ENCODE measurements around the gene SHISAL1. TPM values are rescaled to one million over a fixed set of nuclear protein-coding genes. Genes with fewer than 3 reads are reported as not detected.

SHISAL1 gene
- total RNA-seq, 1 experiment from 2014 or later: 2.9 TPM

GRCh38 chr22:44292521-44292920, 20.2 kb downstream of the SHISAL1 start:
- no peak overlapping the region for H3K27ac ChIP-seq (ENCODE audit: insufficient read length, low read depth, low read length)
- H3K4me2 ChIP-seq (ENCODE audit: insufficient read depth, insufficient read length, low read length): no peak overlapping the region
- no peaks in the 10 kb centered on the region for H3K79me1 ChIP-seq (ENCODE audit: insufficient read depth, low read depth, low read length, poor library complexity, severe bottlenecking)
- no peak overlapping the region for H3K23ac ChIP-seq (ENCODE audit: insufficient read length, low read depth, low read length)
- no peak overlapping the region for H2BK15ac ChIP-seq (ENCODE audit: low read depth, low read length)
- Mint-ChIP-seq H3K27me3 (ENCODE audit: low read depth) (no peaks in the 10 kb centered on the region; the same call in 1 of the 2 replicates), H3K4me3 (no peak overlapping the region), H3K36me3 (ENCODE audit: insufficient read depth in 1 of 3, low read depth in 3 of 3) (peaks cover 5 to 12% (median 6%) of the 10 kb centered on the region in 3 experiments; a peak in 6 of 7 replicates), H3K9me3 (peaks cover 18 to 20% of the 10 kb centered on the region in 2 experiments), H3K4me1 (peaks cover 35 to 42% of the 10 kb centered on the region in 2 experiments), H3K27ac (no peak overlapping the region)
- no peaks in the 10 kb centered on the region; the same call in 1 of the 2 replicates for H3K4me1 ChIP-seq (ENCODE audit: insufficient read depth, low read length)
- no peak for DNase-seq
- no peak overlapping the region for H4K8ac ChIP-seq (replicated peaks; ENCODE audit: insufficient read length, low read depth, low read length)
- WGBS (ENCODE audit: extremely low coverage, insufficient read length, low lambda C conversion rate): no CpG with 5 or more reads among the region's 10 CpGs
- H3K9ac ChIP-seq (ENCODE audit: extremely low read depth, insufficient read length, low read length): no peak overlapping the region
- H2BK120ac ChIP-seq (ENCODE audit: low read depth, low read length, poor library complexity, severe bottlenecking): no peak overlapping the region
- no peak overlapping the region for H3K18ac ChIP-seq (ENCODE audit: insufficient read length, low read depth, low read length)
- H3K14ac ChIP-seq (ENCODE audit: insufficient read depth, low read length): no peak overlapping the region
- H2BK12ac ChIP-seq (ENCODE audit: insufficient read length, low read depth, low read length): no peak overlapping the region
- H3K79me2 ChIP-seq (ENCODE audit: insufficient read depth, low read length): no peaks in the 10 kb centered on the region
- H4K5ac ChIP-seq (ENCODE audit: insufficient read length, low read depth, low read length): no peak overlapping the region
- no peak overlapping the region for H3K4ac ChIP-seq (ENCODE audit: low read depth, low read length)
- no peak overlapping the region for H4K91ac ChIP-seq (ENCODE audit: insufficient read length, low read depth, low read length)
- no peak overlapping the region for H2BK20ac ChIP-seq (ENCODE audit: low read depth, low read length, poor library complexity, severe bottlenecking)
- H2AFZ ChIP-seq (ENCODE audit: low read length): no peak overlapping the region
- no peak overlapping the region for H2BK5ac ChIP-seq (ENCODE audit: insufficient read length, low read length)
- no peak overlapping the region for H3T11ph ChIP-seq (ENCODE audit: low read length)
- no peak overlapping the region for H3K56ac ChIP-seq (ENCODE audit: insufficient read length, low read depth, low read length)
- H3K23me2 ChIP-seq (ENCODE audit: insufficient read length, low read depth, low read length, poor library complexity, severe bottlenecking): no peaks in the 10 kb centered on the region
- TF ChIP-seq CTCF (conservative IDR thresholded peaks at IDR 0.05): no peak
- H3K27me3 ChIP-seq (ENCODE audit: insufficient read depth, low read length): no peaks in the 10 kb centered on the region
- H3K9me3 ChIP-seq (ENCODE audit: control insufficient read depth, low read depth, low read length): no peaks in the 10 kb centered on the region
- H4K20me1 ChIP-seq (ENCODE audit: control insufficient read depth, insufficient read depth, insufficient read length): no peaks in the 10 kb centered on the region
- no peak overlapping the region for H2AK5ac ChIP-seq (ENCODE audit: insufficient read length, low read length)
